GM10248 (cell line): ENCODE data around the gene DNM3.

Experiments used
- CTCF ChIA-PET: fragments of 300-600 bp; sonication (Branson Sonifier 250); formaldehyde crosslinking; extraction: SDS; loops from one replicate; lab custom pipeline; 2021; ENCODE audit warnings: antibody characterized with exemption; lab: Yijun Ruan, JAX
- POLR2A ChIA-PET: fragments of 350-650 bp; sonication (Branson Sonifier 250); formaldehyde crosslinking; extraction: SDS; loops from one replicate; lab custom pipeline; 2020; ENCODE audit warnings: antibody characterized with exemption; lab: Yijun Ruan, JAX
- DNase-seq: peaks from one replicate; pipeline ENCODE4 v3.0.0; 2012; ENCODE audit errors: extremely low spot score
- CTCF ChIP-seq: IDR thresholded peaks from 2 replicates; pipeline ENCODE4 v1.5.1; 2012; ENCODE audit warnings: mild to moderate bottlenecking, low read depth; ENCODE audit errors: extremely low read depth, missing control alignments, control extremely low read depth

Gene DNM3

GRCh38 chr1:171984262-171984661 lies 143.0 kb downstream of the DNM3 start:
- TF ChIP-seq CTCF, result no peak
- ChIA-PET CTCF (interaction anchor here (0.7 to 8.5 kb wide), 14 partner anchors 13 to 500 kb away, joined by 3 to 171 read pairs (median 4); no protein-coding TSS in a partner anchor), POLR2A (interaction anchor here (0.5 kb wide), 1 partner anchor 441 kb away, joined by 3 read pairs; no protein-coding TSS in a partner anchor)
- DNase-seq, result no peak

- peak; percentile 72 for TF ChIP-seq CTCF
- POLR2A ChIA-PET, result no interaction called here
- CTCF ChIA-PET, result interaction anchor here (1.0 to 8.5 kb wide), 18 partner anchors 11 to 359 kb away, joined by 3 to 171 read pairs (median 4); no protein-coding TSS in a partner anchor
Observed at GRCh38 chr1:171984850-171985485, 143.7 kb downstream of the DNM3 start.

GRCh38 chr1:171985639-171986038 lies 144.3 kb downstream of the DNM3 start:
- TF ChIP-seq CTCF, result no peak
- POLR2A ChIA-PET, result no interaction called here
- DNase-seq, result no peak
- CTCF ChIA-PET, result interaction anchor here (0.8 to 8.5 kb wide), 21 partner anchors 9 to 497 kb away, joined by 3 to 171 read pairs (median 4); no protein-coding TSS in a partner anchor

More at GRCh38 chr1:171984850-171985485, 143.7 kb downstream of the DNM3 start:
- peak; percentile 36 for DNase-seq

GRCh38 chr1:171988243-171988885 lies 147.1 kb downstream of the DNM3 start:
- no peak for TF ChIP-seq CTCF
- DNase-seq, result no peak
- POLR2A ChIA-PET, result no interaction called here
- CTCF ChIA-PET, result interaction anchor here (0.9 to 8.5 kb wide), 7 partner anchors 8 to 344 kb away, joined by 3 to 171 read pairs (median 4); no protein-coding TSS in a partner anchor

GRCh38 chr1:171990371-171990770 lies 149.1 kb downstream of the DNM3 start:
- CTCF ChIA-PET, result interaction anchor here (1.1 to 1.9 kb wide), 5 partner anchors 9 to 190 kb away, joined by 3 to 6 read pairs (median 3); no protein-coding TSS in a partner anchor
- no peak for DNase-seq
- POLR2A ChIA-PET, result no interaction called here
- no peak for TF ChIP-seq CTCF

- POLR2A ChIA-PET, result no interaction called here
Observed at GRCh38 chr1:171994293-171994692, 153.0 kb downstream of the DNM3 start.

More at GRCh38 chr1:171994293-171994692, 153.0 kb downstream of the DNM3 start:
- TF ChIP-seq CTCF, result no peak
- CTCF ChIA-PET, result no interaction called here
- no peak for DNase-seq
